GM23338 (cell line): ENCODE results near the gene ERC1. TPM values are rescaled to one million over a fixed set of nuclear protein-coding genes. Genes with fewer than 3 reads are reported as not detected.

ENCODE experiments used
- ATAC-seq: fragments of 200-7000 bp; cut with Tn5 transposase; 3 replicates; pipeline ENCODE4 v1.9.1; 2020
- DNase-seq: peaks from one replicate; pipeline ENCODE4 v3.0.0-alpha.2; 2015; ENCODE audit warnings: low spot score
- H2AFZ ChIP-seq: fragments of 200-600 bp; sonication (generic); 2 replicates; pipeline ENCODE4 v1.8.0; 2016; ENCODE audit warnings: antibody characterized with exemption, mild to moderate bottlenecking, moderate library complexity
- H3F3A ChIP-seq: fragments of 200-600 bp; sonication (generic); replicated peaks from 2 replicates; pipeline ENCODE4 v1.8.0; 2017; ENCODE audit warnings: antibody characterized with exemption, mixed run types, low read depth
- H3K27ac ChIP-seq: fragments of 200-600 bp; sonication (generic); 2 replicates; pipeline ENCODE4 v1.6.1; 2016; ENCODE audit warnings: low read depth
- H3K27me3 ChIP-seq: fragments of 200-600 bp; sonication (generic); 2 replicates; pipeline ENCODE4 v1.8.0; 2016; ENCODE audit warnings: mild to moderate bottlenecking, mixed run types, moderate library complexity; ENCODE audit not compliant: insufficient read depth
- H3K36me3 ChIP-seq: fragments of 200-600 bp; sonication (generic); 2 replicates; pipeline ENCODE4 v1.8.0; 2016; ENCODE audit warnings: mild to moderate bottlenecking; ENCODE audit not compliant: insufficient read depth
- H3K4me1 ChIP-seq: fragments of 200-600 bp; sonication (generic); 2 replicates; pipeline ENCODE4 v1.8.0; 2016; ENCODE audit warnings: mild to moderate bottlenecking, moderate library complexity; ENCODE audit not compliant: insufficient read depth
- H3K4me2 ChIP-seq: fragments of 200-600 bp; sonication (generic); 2 replicates; pipeline ENCODE4 v1.7.1; 2017; ENCODE audit warnings: mixed run types
- H3K4me3 ChIP-seq: fragments of 200-600 bp; sonication (generic); 2 replicates; pipeline ENCODE4 v1.6.1; 2016; ENCODE audit warnings: mixed run types
- H3K79me2 ChIP-seq: fragments of 200-600 bp; sonication (generic); replicated peaks from 2 replicates; pipeline ENCODE4 v1.8.0; 2017; ENCODE audit warnings: mild to moderate bottlenecking; ENCODE audit not compliant: insufficient read depth
- H3K9me2 ChIP-seq: fragments of 200-600 bp; sonication (generic); 2 replicates; pipeline ENCODE4 v1.8.0; 2017; ENCODE audit not compliant: insufficient read depth
- H4K20me1 ChIP-seq: fragments of 200-600 bp; sonication (generic); replicated peaks from 2 replicates; pipeline ENCODE4 v1.8.0; 2017; ENCODE audit warnings: mild to moderate bottlenecking; ENCODE audit not compliant: insufficient read depth
- H3K27ac Mint-ChIP-seq: 2 replicates; pipeline ENCODE4 v1.8.0; 2020; ENCODE audit warnings: inconsistent platforms, mild to moderate bottlenecking, moderate library complexity, mixed read lengths
- H3K27me3 Mint-ChIP-seq: 3 replicates; pipeline ENCODE4 v1.8.0; 2022; ENCODE audit warnings: low read depth, mild to moderate bottlenecking, moderate library complexity, mixed read lengths, inconsistent platforms; ENCODE audit not compliant: insufficient read depth, poor library complexity
- H3K36me3 Mint-ChIP-seq: 3 replicates; pipeline ENCODE4 v1.8.0; 2021; ENCODE audit warnings: low read depth, mild to moderate bottlenecking, inconsistent platforms, moderate library complexity, mixed read lengths
- H3K4me1 Mint-ChIP-seq: 3 replicates; pipeline ENCODE4 v1.8.0; 2020; ENCODE audit warnings: mild to moderate bottlenecking, inconsistent platforms, mixed read lengths
- H3K4me3 Mint-ChIP-seq: 3 replicates; pipeline ENCODE4 v1.8.0; 2021; ENCODE audit warnings: moderate library complexity, mild to moderate bottlenecking, inconsistent platforms, mixed read lengths
- H3K9me3 Mint-ChIP-seq: 3 replicates; pipeline ENCODE4 v1.8.0; 2020; ENCODE audit warnings: moderate library complexity, mild to moderate bottlenecking, inconsistent platforms, mixed read lengths
- EZH2 ChIP-seq: fragments of 200-600 bp; sonication (generic); IDR thresholded peaks from one replicate; pipeline ENCODE4 v1.8.0; 2017; ENCODE audit warnings: antibody characterized with exemption, mild to moderate bottlenecking, low read depth; ENCODE audit not compliant: unreplicated experiment
- EZH2phosphoT487 ChIP-seq: fragments of 200-600 bp; sonication (generic); IDR thresholded peaks from one replicate; pipeline ENCODE4 v1.8.1; 2018; ENCODE audit warnings: antibody characterized with exemption; ENCODE audit not compliant: unreplicated experiment
- JUNB ChIP-seq: IDR thresholded peaks from one replicate; pipeline ENCODE4 v1.6.1; 2016; ENCODE audit warnings: antibody characterized with exemption; ENCODE audit not compliant: unreplicated experiment
- STAT1 ChIP-seq: IDR thresholded peaks from one replicate; pipeline ENCODE4 v1.6.1; 2016; ENCODE audit warnings: antibody characterized with exemption; ENCODE audit not compliant: unreplicated experiment
- ZNF114 ChIP-seq: fragments of 250-450 bp; sonication (Bioruptor Pico); IDR thresholded peaks from 2 replicates; pipeline ENCODE4 v1.5.0; 2020; ENCODE audit warnings: mild to moderate bottlenecking, moderate library complexity
- polyA plus RNA-seq: library from polyadenylated mRNA; unstranded; fragments of >200 nt; fragmentation: Nextera tagmentation; extraction: Ambion mirVana; gene quantifications from 2 replicates; pipeline ENCODE4 v1.2.1, GENCODE V29; 2016
- total RNA-seq: library from RNA; depleted of rRNA; stranded (reverse); fragments of >200 nt; shearing (Covaris generic); gene quantifications from 2 replicates; pipeline ENCODE4 v1.2.3, GENCODE V29; 2014
- TF ChIP-seq, protein P1 (sequence below), 2 experiments: fragments of 200-600 bp in 1 of 2; sonication (generic) in 1 of 2; conservative IDR thresholded peaks; 2 replicates each; pipeline versions ENCODE4 v1.5.1 to v1.6.1; 2016 to 2017; ENCODE audit warnings: antibody characterized with exemption in 2 of 2, low read depth in 2 of 2, mild to moderate bottlenecking in 2 of 2, moderate library complexity in 1 of 2

The ERC1 gene
- total and polyA plus RNA-seq, 2 experiments from 2014 or later = 28.1 to 35.3 TPM

DNA sequence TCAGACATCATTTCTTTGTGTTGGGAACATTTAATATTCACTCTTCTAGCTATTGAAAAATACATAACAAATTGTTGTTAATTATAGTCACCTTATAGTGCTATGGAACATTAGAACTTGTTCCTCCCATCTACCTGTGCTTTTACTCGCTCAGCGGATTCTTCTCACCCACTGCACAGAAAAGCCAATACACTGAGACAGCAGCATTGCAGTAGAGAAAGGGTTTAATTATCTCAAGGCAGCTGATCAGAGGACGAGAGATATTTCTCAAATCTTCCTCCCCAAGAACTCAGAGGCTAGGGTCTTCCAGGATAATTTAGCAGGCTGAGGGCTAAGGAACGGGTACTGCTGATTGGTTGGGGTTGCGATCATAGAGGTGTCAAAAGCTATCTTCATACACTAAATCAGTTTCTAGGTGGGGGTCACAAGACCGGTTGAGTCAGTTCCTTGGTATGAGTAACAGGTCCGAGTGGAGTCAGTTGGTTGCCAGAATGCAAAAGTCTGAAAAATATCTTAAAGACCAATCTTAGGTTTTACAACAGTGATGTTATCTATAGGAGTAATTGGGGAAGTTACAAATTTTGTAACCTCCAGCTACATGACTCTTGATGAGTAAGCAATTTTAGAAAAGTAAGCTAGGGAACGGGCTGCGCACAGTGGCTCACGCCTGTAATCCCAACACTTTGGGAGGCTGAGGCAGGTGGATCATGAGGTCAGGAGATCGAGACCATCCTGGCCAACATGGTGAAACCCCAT lies 430.2 kb downstream of the ERC1 start:
- Mint-ChIP-seq H3K27me3 (peaks cover 13% of the 10 kb centered on the region), H3K36me3 (peaks cover 29% of the 10 kb centered on the region), H3K4me3 (no peak overlapping the region)

DNA sequence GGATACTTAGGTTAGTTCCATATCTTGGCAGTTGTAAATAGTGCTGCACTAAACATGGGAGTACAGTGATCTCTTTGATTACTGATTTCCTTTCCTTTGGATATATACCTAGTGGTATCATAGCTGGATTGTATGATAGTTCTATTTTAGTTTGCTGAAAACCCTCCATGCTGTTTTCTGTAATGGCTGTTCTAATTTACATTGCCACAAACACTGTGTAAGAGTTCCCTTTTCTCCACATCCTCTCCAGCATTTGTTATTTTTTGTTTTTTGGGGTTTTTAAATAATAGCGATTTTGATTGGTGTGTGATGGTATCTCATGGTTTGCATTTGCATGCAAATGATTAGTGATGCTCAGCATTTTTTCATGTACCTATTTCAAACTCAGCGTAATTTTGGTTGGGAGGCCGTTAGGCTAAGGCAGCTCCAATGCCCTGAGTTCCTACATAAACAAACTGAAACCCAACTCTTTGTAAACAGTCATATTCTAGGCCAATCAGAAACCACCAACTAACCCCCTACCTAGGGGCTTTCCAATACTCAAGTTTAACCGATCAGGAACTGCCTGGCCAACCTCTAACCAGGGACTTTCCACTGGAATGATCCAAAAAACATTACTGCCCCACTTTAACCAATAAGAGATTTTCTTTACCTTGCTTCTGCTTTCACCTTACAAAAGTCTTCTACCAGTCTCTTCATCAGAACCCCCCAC lies 431.7 kb downstream of the ERC1 start:
- H3K4me1 ChIP-seq = 0 out of 2 replicates have a peak, but pooled peaks cover 7% of the 10 kb centered on the region
- H3F3A ChIP-seq = no peaks in the 10 kb centered on the region
- no peak overlapping the region for H3K27ac ChIP-seq
- Mint-ChIP-seq H3K27me3 (peaks cover 13% of the 10 kb centered on the region), H3K36me3 (peaks cover 29% of the 10 kb centered on the region), H3K4me1 (peaks cover 19% of the 10 kb centered on the region), H3K9me3 (peaks cover 29% of the 10 kb centered on the region), H3K27ac (no peak overlapping the region), H3K4me3 (no peak overlapping the region)
- H3K36me3 ChIP-seq = no peaks in the 10 kb centered on the region
- ATAC-seq (peak; percentile 48), DNase-seq (no peak)
- TF ChIP-seq, protein P1, sequence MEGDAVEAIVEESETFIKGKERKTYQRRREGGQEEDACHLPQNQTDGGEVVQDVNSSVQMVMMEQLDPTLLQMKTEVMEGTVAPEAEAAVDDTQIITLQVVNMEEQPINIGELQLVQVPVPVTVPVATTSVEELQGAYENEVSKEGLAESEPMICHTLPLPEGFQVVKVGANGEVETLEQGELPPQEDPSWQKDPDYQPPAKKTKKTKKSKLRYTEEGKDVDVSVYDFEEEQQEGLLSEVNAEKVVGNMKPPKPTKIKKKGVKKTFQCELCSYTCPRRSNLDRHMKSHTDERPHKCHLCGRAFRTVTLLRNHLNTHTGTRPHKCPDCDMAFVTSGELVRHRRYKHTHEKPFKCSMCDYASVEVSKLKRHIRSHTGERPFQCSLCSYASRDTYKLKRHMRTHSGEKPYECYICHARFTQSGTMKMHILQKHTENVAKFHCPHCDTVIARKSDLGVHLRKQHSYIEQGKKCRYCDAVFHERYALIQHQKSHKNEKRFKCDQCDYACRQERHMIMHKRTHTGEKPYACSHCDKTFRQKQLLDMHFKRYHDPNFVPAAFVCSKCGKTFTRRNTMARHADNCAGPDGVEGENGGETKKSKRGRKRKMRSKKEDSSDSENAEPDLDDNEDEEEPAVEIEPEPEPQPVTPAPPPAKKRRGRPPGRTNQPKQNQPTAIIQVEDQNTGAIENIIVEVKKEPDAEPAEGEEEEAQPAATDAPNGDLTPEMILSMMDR (conservative IDR thresholded peaks at IDR 0.05; ENCODE audit: low read depth in 2 of 2) = no peak
- TF ChIP-seq EZH2 = no peak
- no peak for TF ChIP-seq JUNB
- TF ChIP-seq ZNF114 (CRISPR knock-in tag) = no peak
- no peak for TF ChIP-seq EZH2phosphoT487
- TF ChIP-seq STAT1 = no peak
- H3K4me2 ChIP-seq = no peak overlapping the region
- no peak overlapping the region for H2AFZ ChIP-seq
- H4K20me1 ChIP-seq = 0 out of 2 replicates have a peak, but pooled peaks cover 3% of the 10 kb centered on the region
- H3K27me3 ChIP-seq = peaks cover 16% of the 10 kb centered on the region
- no peaks in the 10 kb centered on the region for H3K79me2 ChIP-seq
- no peaks in the 10 kb centered on the region for H3K9me2 ChIP-seq
- no peak overlapping the region for H3K4me3 ChIP-seq

More for the DNA sequence above, 430.2 kb downstream of the ERC1 start:
- H3K4me1 Mint-ChIP-seq = peaks cover 25% of the 10 kb centered on the region
- H3K36me3 ChIP-seq = no peaks in the 10 kb centered on the region
- H3F3A ChIP-seq = no peaks in the 10 kb centered on the region
- DNase-seq (no peak), ATAC-seq (no peak)
- peaks cover 18% of the 10 kb centered on the region for H3K27me3 ChIP-seq
- no peak overlapping the region for H2AFZ ChIP-seq
- H3K4me1 ChIP-seq = peaks cover 13% of the 10 kb centered on the region
- no peaks in the 10 kb centered on the region for H3K79me2 ChIP-seq
- no peak overlapping the region for H3K4me2 ChIP-seq
- H3K4me3 ChIP-seq = no peak overlapping the region
- H3K27ac Mint-ChIP-seq = no peak overlapping the region
- no peaks in the 10 kb centered on the region; the same call in 1 of the 2 replicates for H4K20me1 ChIP-seq
- H3K9me3 Mint-ChIP-seq = peaks cover 29% of the 10 kb centered on the region
- no peak overlapping the region for H3K27ac ChIP-seq
- no peak for TF ChIP-seq STAT1
- no peaks in the 10 kb centered on the region for H3K9me2 ChIP-seq
